Left renal pelvis (tissue), 4 donors: ENCODE results near the gene SMU1. TPM values are rescaled to one million over a fixed set of nuclear protein-coding genes. Genes with fewer than 3 reads are reported as not detected.

Source experiments
- DNase-seq, 4 donors: peaks; one replicate each; pipeline ENCODE4 v3.0.0-alpha.2; 2013; ENCODE audit warnings: low read depth in 4 of 4, low spot score in 3 of 4
- polyA plus RNA-seq, 4 donors: library from polyadenylated mRNA; unstranded; fragments of 120-200 nt; gene quantifications; one replicate each; pipeline ENCODE4 v1.2.1, GENCODE V29; 2013; ENCODE audit not compliant: insufficient read length in 4 of 4

Gene SMU1
- polyA plus RNA-seq, 4 donors = 23.3 to 31.3 (median 26.5) TPM

DNA sequence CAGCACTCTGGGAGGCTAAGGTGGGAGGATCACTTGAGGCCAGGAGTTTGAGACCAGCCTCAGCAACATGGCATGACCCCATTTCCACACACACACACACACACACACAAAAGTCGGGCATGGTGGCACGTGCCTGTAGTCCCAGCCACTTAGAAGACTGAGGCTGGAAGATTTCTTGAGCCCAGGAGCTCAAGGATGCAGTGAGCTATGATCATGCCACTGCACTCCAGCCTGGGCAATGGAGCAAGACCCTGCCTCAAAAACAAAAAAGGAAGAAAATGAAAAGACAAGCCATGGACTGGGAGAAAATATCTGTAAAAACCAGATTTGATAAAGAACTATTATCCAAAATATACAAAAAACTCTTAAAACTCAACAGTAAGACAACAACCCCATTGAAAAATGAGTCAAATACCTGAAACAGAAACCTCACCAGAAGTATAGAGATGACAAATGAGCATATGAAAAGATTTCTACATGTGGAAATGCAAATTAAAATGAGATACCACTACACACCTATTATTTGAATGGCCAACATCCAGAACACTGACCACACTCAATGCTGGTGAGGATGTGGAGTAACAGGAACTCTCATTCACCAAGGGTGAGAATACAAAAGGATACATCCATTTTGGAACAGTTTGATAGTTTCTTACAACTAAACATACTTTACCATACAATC, 26.7 kb downstream of the SMU1 start:
- no peak for DNase-seq

DNA sequence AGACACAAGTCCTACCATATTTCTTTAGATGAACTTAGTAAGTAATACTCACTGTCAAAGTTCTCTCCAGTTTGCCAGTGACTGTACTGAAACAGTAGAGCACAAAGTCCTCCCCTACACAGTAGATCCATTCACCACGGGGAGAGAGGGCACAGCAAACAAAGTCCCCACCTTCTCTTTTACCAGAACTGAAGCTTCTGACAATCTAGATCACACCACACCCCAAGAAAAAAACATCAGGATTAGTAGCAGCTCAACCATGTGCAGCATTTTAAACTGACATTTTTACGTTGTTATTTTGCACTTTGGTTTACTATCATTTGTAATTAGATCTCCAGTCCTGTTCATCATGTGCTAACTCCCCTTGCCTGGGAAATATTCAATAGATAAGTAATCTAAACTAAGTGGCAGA, 28.4 kb downstream of the SMU1 start:
- DNase-seq = no peak

DNA sequence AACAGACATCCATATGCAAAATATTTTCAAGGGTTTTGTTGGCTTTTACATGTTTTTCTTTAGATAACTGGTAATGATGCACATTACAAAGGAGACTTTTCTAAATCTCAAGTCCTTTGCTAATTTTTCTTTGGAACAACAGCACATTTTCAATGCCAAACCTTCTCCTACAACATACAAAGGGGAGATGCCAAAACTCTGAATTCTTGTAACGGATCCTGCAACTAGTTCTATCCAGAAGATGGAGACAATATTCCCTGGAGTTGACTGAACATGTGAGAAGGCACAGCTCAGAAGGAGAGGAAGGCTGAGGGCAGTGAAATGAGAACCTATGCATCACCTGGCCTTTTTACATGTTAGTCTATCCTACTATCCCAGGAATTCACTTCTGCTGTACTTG, 30.4 kb downstream of the SMU1 start:
- DNase-seq = no peak

DNA sequence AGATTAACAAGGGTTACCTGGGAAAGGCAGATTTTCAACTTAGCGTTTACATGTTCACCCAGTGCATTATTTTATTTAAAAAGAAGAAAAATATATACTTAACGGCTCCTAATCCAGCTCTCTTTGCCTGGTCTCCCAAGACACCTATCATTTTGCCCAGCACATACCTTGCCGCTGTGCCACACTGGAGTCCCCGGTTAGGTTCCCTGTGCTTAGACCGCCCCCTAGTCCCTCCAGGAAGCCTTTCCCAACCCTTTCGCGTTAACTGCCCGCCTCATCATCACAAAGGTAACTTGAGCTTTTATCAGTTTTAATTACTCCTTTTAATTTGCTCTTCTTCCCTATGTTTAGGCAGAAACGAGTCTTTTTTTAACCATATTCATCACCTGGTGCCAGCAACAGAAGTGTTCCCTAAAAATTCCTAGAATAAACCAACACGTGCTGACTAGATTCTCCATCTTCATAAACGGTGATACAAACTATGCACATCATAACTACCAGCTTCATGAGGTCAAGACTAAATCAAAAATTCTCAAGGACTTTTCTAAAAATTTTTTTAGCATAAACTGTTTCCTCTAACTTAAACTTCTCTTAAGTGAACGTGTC, 31.7 kb downstream of the SMU1 start:
- DNase-seq = no peak

DNA sequence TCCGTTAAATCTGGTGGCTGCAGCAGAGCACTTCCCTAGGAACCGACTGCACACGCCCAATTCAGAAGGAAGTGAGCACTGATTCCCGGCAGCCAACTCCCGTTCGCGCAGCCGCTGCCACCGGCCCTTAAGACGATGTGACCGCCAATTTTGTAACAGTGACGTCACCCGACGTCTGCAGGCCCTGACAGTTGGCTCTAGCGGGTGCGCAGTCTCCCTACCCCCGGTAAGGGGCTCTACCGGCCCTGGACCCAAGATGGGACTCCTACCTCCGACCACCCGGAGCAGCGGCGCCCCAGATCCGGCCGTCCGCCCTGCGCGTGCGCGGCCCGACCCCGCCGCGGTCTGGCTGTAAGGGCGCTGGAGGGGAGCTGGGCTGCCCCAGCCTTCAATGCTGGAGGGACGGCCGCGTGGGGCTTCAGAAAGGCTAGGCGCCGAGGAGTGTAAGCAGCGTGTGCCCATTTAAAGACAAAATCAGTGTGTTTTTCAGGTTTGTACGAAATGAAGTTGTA, 32.3 kb downstream of the SMU1 start:
- DNase-seq = peak; percentile 66 to 78 (median 75)

DNA sequence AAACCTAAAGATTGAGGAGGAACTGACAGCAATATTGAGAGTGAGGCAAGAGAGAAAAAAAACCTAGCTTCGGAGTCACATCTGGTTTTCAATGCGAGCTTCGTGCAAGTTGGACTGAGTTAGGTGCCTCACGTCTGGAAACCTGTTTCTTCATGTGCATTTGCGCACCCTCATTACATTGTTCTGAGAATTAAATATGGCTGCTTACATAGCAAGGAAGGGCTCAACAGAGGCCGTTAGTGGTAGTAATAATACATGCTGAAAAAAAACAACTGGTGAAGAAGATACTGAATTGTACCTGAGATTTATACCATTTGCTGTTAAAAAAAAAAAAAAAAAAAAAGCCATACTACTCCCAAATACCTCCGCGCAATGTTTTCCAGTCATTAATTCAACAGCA, 32.8 kb downstream of the SMU1 start:
- no peak for DNase-seq

DNA sequence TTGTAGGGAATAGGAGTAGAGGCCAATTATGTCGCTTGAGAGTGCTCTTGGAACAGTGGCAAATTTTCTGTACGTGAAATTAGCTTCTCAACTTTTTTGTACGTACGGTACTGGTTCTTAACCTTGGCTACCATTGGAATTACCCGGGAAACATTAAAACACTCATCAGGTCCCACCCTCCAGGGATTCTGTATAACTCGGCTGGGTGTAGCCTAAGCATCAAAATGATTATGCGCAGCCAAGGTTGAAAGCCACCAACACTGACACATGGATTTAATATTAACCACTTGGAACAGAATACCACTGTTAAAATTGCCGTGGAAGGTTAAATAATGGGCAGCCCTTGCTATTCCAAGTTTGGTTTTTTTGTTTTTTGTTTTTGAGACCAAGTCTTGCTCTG, 34.0 kb downstream of the SMU1 start:
- no peak for DNase-seq

DNA sequence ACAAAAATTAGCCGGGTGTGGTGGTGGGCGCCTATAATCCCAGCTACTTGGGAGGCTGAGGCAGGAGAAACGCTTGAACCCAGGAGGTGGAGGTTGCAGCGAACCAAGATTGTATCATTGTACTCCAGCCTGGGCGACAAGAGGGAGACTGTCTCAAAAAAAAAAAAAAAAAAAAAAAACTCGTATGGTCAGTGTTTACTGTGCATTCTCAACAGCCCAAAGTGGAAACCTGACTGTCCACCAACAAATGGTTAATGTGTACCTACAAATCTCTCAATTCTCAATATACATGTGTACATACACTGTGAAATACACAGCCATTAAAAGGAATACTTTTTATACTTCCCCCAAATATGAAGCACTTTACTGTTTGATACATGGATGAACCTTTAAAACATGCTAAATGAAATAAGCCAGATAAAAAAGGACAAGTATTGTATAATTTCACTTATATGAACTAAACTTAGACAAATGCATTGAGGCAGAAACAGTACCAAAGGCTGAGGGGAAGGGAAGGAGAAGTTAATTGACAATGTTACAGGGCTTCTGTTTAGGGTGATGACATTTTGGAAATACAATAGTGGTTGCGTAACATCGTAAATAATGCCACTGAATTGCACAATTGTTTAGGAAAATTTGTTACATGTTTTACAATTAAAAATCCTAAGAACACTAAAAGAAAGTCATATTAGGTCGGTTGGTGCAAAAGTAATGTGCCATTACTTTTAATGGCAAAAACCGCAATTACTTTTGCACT, 34.9 kb downstream of the SMU1 start:
- DNase-seq = no peak

DNA sequence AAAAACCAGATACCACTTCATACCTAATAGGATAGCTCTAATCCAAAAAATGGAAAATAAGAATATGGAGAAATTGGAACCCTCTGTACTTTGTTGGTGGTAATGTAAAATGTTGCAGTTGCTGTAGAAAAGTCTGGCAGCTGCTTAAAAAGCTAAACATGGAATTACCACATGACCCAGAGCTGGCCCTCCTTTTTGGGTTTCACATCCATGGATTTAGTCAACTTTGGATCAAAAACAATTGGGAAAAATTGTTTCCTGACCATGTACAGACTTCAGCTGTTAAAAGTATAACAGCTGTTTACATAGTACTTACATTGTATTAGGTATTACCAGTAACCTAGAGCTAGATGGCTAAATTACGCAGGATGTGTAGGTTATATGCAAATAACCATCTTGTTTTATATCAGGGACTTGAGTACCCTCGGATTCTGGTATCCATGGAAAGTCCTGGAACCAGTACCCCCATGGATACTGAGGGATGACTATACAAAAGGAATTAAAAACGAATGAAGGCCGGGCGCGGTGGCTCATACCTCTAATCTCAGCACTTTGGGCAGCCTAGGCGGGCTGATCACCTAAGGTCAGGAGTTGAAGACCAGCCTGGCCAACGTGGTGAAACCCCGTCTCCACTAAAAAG, 35.6 kb downstream of the SMU1 start:
- DNase-seq = no peak

DNA sequence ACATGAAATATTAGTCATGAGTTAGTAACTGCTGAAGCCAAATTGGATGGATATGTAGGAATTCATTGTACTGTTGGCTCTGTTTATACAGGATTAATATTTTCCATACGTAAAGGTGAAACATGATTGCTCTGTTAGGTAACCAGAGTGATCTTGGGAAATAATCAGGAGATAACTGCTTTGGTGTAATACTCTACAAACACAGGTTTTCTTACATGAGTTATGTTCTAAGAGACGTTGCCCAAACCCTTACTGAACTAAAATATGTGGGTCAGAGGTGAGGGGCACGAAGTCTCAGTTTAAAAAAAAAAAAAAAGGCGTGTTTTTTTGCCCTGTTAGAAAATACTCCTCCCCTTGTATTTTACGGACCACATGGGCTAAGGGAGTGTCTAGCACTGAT, 43.6 kb downstream of the SMU1 start:
- no peak for DNase-seq

DNA sequence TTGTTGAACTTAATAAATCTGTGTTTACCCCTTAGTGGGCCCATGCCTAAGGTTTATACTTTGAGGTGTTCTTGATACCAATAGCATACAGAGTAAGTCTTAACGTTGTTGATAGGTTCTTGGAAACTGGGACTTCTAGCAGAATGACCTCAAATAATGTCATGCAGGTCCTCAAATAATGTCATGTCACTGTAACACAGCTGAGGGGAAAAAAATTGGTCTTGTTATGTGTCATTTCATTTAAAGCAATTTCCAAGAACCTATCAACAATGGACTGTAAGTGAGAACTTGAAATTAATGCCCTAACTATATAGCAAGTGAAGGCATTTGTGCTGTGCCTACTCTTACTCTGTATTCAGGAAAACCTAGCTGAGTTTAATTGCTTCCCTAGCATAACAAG, 44.2 kb downstream of the SMU1 start:
- DNase-seq = no peak

DNA sequence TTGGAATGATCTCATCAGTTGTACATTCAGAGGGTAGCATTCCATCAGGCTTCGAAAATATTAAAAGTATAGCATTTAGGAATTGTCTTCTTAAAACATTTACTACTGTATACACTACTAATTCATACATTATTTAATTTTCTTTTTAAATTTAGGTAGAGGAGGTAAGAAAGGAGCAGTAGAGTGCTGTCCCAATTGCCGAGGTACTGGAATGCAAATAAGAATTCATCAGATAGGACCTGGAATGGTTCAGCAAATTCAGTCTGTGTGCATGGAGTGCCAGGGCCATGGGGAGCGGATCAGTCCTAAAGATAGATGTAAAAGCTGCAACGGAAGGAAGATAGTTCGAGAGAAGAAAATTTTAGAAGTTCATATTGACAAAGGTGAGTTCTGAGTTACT, 46.2 kb downstream of the SMU1 start:
- no peak for DNase-seq

DNA sequence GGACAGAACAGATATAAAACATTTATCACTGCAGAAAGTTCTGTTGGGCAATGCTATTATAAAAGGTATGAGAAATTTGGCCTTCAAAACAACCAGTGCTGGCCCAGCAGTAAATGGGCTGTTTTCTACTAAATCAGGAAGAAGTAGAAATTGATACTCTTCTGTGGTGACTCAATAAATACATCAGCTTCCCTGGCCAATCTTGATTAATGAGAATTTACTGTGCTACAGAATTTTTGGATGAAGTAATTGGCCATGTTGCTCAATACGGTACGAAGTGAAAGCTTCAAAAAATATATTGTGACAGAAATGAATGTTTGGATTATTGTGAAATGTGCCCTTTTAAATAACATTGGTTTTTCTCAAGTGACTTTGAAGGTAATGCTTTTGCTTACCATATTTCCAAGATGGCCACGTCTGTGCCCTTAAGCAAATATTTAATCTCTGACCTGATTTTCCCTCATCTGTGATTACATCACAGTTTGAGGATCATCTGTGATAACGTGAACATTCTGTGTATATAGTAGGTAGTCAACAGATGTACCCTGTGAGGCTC, 47.2 kb downstream of the SMU1 start:
- DNase-seq = no peak

DNA sequence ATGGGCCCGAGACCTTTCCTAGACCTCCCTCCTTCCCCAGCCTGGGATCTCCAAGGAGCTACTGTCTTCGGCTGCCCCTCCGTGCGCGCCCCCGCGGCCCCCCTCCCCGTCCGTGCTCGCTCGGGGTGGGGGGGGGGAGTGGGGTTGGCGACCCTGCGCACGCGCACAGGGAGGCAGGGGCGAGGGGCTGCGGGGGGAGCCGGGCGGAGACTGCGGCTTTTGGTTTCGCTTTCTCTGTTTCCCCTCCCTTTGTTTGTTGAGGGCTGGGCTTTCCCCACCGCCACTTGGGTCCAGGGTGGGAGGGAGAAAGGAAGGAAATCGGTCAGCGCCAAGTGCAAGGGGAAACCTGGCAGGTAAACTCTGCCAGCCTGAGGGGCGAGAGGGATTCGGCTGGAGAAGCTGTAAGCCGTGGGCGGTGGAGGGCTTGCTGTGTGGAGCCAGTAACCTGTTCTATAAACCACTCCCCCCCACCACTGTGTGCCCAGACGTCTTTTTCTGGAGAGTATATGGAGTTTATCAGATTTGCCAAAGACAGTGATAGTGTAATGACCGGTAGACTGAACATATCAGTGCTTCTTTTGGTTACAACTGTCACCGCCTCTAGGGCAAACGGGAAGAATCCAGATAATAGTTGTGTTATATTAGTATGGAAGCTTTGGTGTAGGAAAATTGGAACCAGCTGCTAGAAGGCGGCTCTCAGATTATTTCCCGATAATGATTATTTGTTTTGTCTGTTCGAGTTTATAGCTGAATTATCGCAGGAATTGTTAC, 50.7 kb downstream of the SMU1 start:
- DNase-seq = peak in 1 of 4 donors; percentile 62

DNA sequence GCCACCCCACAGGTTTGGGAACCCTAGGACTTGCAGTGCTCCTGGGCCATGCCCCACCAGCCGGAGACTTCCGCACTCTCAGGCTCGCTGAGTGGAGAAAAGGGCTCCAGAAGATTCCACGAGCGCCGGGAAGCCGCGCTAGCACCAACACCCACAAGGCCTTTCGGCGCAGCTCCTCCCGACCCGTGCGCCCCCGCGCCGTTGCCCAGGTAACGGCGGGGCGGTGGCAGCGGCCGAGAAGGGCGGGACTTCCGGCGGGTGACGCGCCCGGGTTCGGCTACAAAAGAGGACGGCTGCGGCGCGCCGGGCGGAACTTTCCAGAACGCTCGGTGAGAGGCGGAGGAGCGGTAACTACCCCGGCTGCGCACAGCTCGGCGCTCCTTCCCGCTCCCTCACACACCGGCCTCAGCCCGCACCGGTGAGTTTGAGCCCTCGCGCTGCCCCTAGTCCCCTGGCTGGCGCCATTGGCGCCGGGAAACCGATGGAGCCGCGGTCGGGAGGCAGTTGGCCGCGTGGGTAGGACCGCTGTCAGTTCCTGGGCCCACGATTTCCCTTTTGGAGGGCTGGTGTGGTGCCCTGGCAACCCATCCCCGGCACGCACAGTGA, 51.4 kb downstream of the SMU1 start, which contains the start of gene DNAJA1:
DNAJA1 (plus strand) TSS at position 308 of the 606 bp plus-strand sequence. CDS start 1,212 bp downstream, outside the sequence.
- DNase-seq = peak; percentile 86 to 91 (median 90)

DNA sequence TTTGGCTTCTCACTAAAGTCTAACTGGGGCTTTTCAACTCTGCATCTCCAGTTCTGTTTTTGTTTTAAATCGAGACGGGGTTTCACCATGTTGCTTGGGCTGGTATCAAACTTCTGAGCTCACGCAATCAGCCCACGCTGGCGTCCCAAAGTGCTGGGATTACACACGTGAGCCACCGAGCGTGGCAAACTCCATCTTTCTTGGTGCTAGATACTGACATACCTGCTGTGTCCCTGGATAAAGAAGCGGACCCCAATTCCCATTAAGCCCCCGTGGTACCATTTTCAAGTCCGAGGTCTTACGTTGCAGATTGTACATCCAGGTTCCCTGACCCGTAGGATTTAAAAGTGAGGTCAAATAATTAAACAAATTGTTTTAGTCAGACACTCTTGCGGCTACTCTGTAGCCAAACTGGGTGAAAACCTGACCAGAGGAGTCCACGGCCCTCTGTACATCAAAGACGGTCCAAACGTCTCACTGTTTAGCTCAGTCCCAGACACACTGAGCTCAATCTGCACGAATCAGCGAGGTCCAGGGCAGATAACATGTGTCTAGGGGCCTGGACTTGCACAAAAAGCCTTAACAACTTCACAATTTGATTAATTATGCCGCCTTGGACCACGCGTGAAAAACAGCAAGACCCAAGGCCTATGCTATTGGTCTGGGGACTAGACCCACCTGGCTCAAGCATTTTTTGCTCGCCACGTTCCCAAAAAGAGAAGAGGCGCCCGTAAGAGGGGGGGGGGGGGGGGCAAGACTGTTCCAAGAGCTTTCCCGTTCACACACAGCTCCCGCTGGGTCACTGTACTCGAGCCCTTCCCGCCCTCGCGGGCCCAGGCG, 52.1 kb downstream of the SMU1 start:
- DNase-seq = no peak

DNA sequence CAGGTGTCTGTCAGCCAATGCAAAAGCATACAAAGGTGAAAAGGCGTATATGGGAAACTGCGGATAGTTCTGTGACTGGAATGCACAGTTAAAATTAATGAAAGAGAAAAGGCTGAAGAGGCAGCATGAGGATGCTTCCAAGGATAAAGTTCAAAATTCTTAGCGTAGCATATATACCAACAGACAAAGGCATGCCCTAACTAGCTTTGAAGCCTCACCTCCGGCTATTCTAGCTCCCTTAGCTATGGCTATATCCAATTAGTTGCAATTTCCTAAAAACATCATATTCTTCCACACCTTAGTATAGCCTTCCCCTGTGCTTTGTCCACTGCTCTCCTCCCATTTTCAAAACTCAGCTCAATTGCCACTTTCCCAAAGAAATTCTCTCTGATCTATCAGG, 52.8 kb downstream of the SMU1 start:
- no peak for DNase-seq

DNA sequence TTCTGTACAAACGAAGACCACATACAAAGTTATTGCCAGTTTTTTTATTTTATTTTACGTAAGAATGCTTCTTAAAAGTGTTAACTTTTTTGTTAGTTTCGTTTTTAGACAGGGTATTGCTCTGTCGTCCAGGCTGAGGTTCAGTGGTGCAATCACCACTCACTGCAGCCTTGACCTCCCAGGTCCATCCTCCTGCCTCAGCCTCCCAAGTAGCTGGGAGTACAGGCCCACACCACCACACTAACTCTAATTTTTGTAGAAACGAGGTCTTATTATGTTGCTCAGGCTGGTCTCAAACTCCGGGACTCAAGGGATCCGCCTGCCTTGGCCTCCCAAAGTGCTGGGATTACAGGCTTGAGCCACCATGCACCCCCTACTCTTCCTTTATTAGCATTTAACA, 53.7 kb downstream of the SMU1 start:
- DNase-seq = no peak

DNA sequence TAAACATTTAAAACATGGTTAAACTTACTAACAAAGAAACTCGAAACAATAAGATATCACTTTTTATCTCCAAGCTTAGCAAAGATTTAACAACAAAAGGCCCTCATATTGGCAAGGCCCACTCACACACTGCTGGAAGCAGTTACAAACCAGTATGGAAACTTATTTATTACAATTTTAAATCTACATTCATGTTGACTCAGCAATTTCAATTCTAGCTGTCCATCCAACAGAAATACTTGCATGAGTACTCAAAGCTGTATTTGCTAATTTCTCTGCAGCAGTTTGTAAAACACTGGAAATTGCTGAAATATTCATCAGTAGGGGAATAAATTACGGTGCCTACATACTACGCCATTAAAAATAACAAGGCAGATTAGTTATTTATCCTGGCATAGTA, 54.2 kb downstream of the SMU1 start:
- no peak for DNase-seq
